ENCODE results near the gene BHLHE23.

BHLHE23 gene

DNA sequence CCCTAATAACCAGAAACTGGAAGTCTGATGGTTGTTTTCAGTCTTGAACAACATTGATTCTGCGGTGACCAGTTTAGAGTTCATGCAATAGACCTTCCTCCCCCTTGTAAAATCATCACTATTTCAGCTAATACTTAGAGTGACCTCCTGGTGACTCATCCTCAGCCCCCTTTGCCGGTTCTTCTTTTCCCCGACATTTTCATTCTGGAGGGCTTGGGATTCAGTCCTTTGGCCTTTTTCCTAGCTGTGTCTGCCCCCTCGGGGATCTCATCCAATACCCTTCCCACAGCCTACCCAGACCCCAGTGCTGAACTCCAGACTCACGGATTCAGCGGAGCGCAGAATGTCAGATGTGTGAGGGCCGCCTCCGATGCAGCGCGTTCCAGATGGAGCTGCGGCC, 7.5 kb upstream of the BHLHE23 start:
- CTCF ChIA-PET: interaction anchor here (0.6 kb wide), 1 partner anchor 107 kb away, joined by 3 read pairs; no protein-coding TSS in a partner anchor
- H3K36me3 Mint-ChIP-seq: peaks cover 5% of the 10 kb centered on the region
- peaks cover 9% of the 10 kb centered on the region for H3K9me3 Mint-ChIP-seq
- H3K4me1 Mint-ChIP-seq: peaks cover 14% of the 10 kb centered on the region
- no peak for DNase-seq
- H3K4me3 Mint-ChIP-seq: no peak overlapping the region
- no peak overlapping the region for H3K27ac Mint-ChIP-seq
- H3K27me3 Mint-ChIP-seq: peaks cover 86% of the 10 kb centered on the region

DNA sequence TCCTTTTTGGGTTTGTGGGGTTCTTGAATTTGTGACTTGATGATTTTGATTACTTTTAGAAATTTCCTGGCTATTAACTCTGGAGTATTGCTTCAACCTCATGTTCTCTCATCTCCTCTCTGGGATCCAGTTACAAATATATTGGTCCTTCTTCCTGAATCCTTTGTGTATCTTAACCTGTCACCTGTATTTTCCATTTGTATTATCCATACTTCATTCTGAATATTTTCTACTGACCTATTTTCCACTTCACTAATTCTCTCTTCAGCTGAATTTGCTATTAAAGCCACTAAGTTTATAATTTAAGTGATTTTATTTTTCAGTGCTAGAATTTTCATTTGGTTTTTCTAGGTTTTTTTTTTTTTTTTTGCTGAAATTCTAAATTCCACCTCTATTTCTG, 6.4 kb upstream of the BHLHE23 start:
- no peak for DNase-seq
- no peak overlapping the region for H3K27ac Mint-ChIP-seq
- no peak overlapping the region for H3K4me3 Mint-ChIP-seq
- H3K4me1 Mint-ChIP-seq: peaks cover 21% of the 10 kb centered on the region
- peaks cover 9% of the 10 kb centered on the region for H3K9me3 Mint-ChIP-seq
- CTCF ChIA-PET: no interaction called here
- peaks cover 90% of the 10 kb centered on the region for H3K27me3 Mint-ChIP-seq
- H3K36me3 Mint-ChIP-seq: peaks cover 7% of the 10 kb centered on the region

DNA sequence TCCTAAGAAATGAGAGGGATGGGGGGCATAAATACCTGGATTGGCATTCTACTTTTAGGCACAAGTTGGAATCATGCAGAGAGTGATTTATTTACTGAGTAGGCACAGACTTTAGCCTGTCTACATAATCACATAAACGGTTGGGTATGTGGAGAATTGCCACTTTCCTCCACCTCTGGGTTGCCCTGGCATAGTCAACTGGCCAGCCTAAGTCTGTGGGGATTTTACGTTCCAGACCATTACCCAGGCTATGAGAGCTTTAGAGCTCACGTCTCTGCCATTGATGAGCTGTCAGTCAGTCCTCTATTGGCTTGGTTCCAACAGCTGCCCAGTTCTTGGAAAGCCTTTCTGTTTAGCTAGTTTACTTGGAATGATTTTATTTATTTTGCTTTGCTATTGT, 5.0 kb upstream of the BHLHE23 start:
- peaks cover 7% of the 10 kb centered on the region for H3K36me3 Mint-ChIP-seq
- H3K4me3 Mint-ChIP-seq: no peak overlapping the region
- peaks cover 21% of the 10 kb centered on the region for H3K4me1 Mint-ChIP-seq
- no peak for DNase-seq
- H3K27ac Mint-ChIP-seq: no peak overlapping the region
- H3K27me3 Mint-ChIP-seq: peaks cover 100% of the 10 kb centered on the region
- peaks cover 9% of the 10 kb centered on the region for H3K9me3 Mint-ChIP-seq
- CTCF ChIA-PET: interaction anchor here (1.3 kb wide), 1 partner anchor 138 kb away, joined by 3 read pairs; no protein-coding TSS in a partner anchor

DNA sequence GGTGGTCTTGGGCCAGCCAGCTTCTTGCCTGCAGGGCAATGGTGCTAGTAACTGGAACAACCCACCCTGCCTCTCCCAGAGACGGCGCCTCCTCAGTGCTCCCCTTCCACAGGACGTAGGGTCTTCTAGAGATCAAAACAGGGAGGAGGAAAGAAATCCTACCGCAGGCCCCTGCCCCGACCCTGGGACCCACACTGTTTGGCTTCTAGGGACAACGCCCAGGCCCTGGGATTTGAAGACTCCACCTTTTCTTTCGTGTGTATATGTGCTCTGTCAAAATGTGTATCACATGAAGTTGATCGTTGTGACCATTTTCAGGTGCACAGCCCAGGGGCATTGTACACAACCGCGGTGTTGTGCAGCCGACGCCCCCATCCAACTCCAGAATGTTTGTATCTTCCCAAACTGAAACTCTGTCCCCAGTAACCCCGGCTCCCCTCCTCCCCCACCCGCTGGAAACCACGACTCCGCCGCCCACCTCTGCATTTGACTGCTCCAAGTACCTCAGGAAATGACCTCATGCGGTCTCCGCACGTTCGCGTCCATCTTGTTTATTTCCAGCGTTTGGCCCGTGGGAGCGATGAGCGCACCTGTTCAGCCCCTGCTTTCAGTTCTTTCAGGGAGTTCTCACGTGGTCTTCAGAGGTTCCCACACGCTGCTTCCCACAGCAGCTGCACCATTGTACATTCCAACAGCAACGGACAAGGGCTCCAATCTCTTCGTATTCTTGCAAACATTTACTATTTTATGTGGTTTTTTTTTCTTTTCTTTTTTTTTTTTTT, 3.4 kb upstream of the BHLHE23 start:
- Mint-ChIP-seq H3K27ac (no peak overlapping the region), H3K9me3 (peaks cover 9% of the 10 kb centered on the region), H3K4me1 (peaks cover 21% of the 10 kb centered on the region)

DNA sequence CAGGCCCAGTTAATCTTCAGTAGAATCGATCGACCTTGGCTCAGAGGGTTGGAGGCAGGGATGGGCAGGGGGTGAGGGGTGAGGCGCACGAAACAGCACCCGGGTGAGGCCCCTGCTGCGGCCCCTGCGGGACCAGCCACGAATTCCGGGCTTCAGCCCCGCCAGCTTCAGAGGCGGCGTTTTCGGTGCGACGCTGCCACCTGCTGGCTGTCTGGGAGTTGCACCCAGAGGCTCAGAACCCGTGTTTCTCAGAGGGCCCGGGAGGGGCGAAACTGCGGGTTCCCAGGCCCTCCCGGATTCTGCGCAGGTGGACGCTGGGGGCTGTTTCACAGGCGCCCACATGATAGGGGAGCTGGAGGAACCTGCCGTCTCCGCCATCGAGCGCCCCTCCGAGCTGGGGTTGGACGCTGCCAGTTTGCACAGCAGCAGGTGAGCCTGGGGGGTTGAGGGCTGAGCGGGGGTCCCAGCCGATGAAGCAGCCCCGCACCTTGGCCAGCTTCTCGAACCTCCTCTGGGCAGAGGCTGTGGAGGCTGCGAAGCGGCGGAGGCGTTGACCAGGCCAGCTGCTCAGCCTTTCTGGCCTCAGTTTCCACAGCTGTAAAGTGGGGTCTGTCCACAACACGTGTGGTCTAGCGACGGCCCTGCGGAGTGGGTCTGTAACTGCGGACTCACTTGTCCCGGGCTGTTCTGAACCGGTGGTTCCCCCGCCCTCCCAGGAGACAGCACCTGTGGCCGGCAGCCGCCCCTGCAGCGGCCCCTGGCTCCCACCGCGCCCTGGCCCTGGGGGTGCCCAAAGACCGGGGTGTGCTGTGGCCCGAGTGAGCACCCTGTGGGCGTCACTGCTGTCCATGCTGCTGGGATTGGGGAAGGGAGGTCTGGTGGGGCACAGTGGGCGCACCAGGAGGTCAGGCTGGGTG, 2.5 kb upstream of the BHLHE23 start:
- Mint-ChIP-seq H3K36me3 (peaks cover 7% of the 10 kb centered on the region), H3K9me3 (peaks cover 9% of the 10 kb centered on the region), H3K27ac (peak overlapping the region; percentile 65), H3K4me3 (no peak overlapping the region), H3K4me1 (peaks cover 21% of the 10 kb centered on the region), H3K27me3 (peaks cover 99% of the 10 kb centered on the region)
- CTCF ChIA-PET: interaction anchor here (0.6 to 1.9 kb wide), 15 partner anchors 10 to 193 kb away, joined by 3 to 16 read pairs (median 4); partner anchors contain the start of gene TCFL5
- peak; percentile 88 for DNase-seq

More for the DNA sequence above, 3.4 kb upstream of the BHLHE23 start:
- peaks cover 7% of the 10 kb centered on the region for H3K36me3 Mint-ChIP-seq
- peak; percentile 82 for DNase-seq
- CTCF ChIA-PET: interaction anchor here (1.1 to 1.9 kb wide), 5 partner anchors 40 to 139 kb away, joined by 3 to 13 read pairs (median 5); no protein-coding TSS in a partner anchor
- peaks cover 99% of the 10 kb centered on the region for H3K27me3 Mint-ChIP-seq
- H3K4me3 Mint-ChIP-seq: peak overlapping the region; percentile 70

DNA sequence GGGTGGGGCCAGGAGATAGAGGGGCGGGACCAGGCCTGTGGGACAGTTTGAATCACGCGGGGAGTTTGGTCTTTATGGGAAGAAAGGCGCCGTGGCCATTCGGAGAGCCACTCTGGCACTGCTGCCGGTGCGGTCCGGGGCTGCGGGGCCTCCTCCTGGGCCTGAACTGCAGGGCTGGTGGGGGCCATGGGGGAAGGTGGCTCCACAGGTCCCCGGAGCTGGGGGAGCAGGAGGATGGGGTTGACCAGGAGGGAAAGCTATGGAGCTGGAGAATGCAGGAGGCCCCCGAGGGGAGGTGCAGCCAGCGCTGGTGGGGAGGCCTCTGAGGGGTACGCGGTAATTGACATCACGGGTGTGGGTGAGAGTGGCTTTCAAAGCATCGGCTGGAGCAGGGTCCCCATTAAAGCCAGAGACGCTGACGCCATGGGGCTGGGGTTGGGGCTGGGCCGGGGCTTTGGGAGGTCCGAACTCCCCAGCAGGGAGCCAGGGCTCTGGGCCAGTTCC, 1.8 kb upstream of the BHLHE23 start:
- peaks cover 7% of the 10 kb centered on the region for H3K36me3 Mint-ChIP-seq
- H3K27ac Mint-ChIP-seq: no peak overlapping the region
- DNase-seq: no peak
- peaks cover 99% of the 10 kb centered on the region for H3K27me3 Mint-ChIP-seq
- H3K4me1 Mint-ChIP-seq: peaks cover 21% of the 10 kb centered on the region
- no peak overlapping the region for H3K4me3 Mint-ChIP-seq
- peaks cover 9% of the 10 kb centered on the region for H3K9me3 Mint-ChIP-seq
- CTCF ChIA-PET: interaction anchor here (0.9 to 1.9 kb wide), 13 partner anchors 9 to 193 kb away, joined by 3 to 16 read pairs (median 4); partner anchors contain the start of gene TCFL5

DNA sequence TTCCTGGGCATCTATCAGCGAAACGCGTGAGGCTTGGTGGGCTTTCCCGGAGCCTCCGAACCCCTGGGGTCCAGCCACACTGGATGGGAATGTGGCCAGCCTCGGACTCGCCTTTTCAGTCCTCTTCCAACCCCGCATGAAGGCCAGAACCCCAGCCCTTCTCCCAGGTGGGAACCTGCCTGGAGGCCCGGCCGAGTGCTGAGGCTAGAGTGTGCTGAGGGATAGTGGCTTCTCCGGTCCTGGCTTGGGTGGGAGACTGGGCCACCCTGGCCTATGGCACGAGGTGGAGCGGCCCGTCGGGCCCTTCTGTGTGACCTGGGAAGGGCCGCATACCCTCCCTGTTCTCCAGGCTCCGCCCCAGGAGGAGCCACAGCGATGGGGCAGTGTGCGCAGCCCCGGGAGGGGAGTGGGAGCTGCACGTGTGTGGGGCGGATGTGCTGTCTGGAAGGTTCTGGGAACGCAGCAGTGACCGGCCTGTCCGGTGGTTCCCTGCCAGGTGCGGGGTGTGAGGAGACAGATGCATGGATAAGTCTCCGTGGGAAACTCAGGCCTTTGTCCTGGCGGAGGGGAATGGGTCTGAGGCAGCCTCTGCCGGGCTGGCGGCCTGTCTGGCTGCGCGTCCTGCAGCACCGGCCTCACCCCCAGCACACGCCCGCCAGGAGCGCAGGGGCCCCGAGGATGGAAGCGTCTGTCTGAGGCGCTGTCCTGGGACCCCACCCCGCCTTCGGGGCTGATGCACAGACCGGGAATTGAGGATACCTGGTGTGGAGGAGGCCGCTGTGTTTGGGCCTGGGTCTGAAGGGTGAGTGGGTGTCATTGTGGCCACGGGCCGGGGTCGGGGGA, 1.1 kb upstream of the BHLHE23 start:
- peaks cover 4% of the 10 kb centered on the region for H3K36me3 Mint-ChIP-seq
- peaks cover 21% of the 10 kb centered on the region for H3K4me1 Mint-ChIP-seq
- H3K27ac Mint-ChIP-seq: peak overlapping the region; percentile 69
- H3K9me3 Mint-ChIP-seq: peaks cover 3% of the 10 kb centered on the region
- H3K4me3 Mint-ChIP-seq: no peak overlapping the region
- CTCF ChIA-PET: interaction anchor here (1.1 to 1.9 kb wide), 7 partner anchors 15 to 185 kb away, joined by 3 to 16 read pairs (median 5); partner anchors contain the start of gene TCFL5
- peaks cover 99% of the 10 kb centered on the region for H3K27me3 Mint-ChIP-seq
- DNase-seq: no peak

DNA sequence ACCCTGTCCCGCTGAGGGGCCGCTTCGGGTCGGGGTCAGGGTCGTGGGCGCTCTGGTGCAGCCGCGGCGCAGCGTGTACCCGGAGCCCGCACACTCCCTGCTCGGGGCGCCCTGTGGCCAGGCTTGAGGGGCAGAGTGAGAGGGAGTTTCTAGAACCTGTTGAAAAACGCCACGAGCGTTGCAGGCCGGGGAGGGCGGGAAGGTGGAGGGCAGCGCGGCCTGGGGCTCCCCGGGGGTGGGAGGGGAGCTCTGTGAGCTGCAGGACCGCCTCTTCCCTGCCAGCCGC, 539 bp upstream of the BHLHE23 start:
- Mint-ChIP-seq H3K27me3 (peaks cover 99% of the 10 kb centered on the region), H3K36me3 (peaks cover 4% of the 10 kb centered on the region), H3K4me1 (peaks cover 21% of the 10 kb centered on the region), H3K9me3 (no peaks in the 10 kb centered on the region), H3K27ac (peak overlapping the region; percentile 69), H3K4me3 (no peak overlapping the region)
- CTCF ChIA-PET: no interaction called here
- no peak for DNase-seq

DNA sequence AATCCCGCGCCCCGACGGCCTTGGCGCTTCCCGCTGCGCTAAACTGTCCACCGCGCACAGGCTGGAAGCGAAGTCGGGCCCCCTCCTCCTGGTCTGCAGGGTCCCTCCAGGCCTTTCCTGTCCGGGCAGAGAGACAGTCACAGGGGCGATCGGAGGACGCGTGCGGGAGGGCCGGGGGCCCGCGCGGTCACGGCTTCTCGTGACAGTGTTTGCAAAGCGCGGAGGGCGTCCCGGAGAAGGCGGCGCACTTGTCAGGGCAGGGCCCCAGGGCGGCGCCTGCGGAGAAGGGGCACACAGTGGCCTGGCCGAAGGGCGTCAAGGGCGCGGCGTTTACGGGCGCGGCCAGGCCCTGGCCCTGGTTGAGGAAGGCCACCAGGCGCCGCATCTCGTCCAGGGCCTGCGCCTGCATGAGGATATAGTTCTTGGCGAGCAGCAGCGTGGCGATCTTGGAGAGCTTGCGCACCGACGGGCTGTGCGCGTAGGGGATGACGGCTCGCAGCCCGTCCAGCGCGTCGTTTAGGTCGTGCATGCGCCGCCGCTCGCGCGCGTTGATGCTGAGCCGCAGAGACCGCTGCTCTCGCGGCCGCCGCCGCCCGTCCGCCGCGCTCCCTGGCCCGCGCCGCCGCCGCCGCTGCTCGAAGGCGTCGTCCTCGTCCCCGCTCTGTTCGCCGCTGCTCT, 763 bp downstream of the BHLHE23 start:
- H3K27ac Mint-ChIP-seq: peak overlapping the region; percentile 52
- peaks cover 20% of the 10 kb centered on the region for H3K4me1 Mint-ChIP-seq
- H3K36me3 Mint-ChIP-seq: peaks cover 4% of the 10 kb centered on the region
- DNase-seq: no peak
- no peaks in the 10 kb centered on the region for H3K9me3 Mint-ChIP-seq
- H3K27me3 Mint-ChIP-seq: peaks cover 99% of the 10 kb centered on the region
- H3K4me3 Mint-ChIP-seq: no peak overlapping the region
- CTCF ChIA-PET: no interaction called here

DNA sequence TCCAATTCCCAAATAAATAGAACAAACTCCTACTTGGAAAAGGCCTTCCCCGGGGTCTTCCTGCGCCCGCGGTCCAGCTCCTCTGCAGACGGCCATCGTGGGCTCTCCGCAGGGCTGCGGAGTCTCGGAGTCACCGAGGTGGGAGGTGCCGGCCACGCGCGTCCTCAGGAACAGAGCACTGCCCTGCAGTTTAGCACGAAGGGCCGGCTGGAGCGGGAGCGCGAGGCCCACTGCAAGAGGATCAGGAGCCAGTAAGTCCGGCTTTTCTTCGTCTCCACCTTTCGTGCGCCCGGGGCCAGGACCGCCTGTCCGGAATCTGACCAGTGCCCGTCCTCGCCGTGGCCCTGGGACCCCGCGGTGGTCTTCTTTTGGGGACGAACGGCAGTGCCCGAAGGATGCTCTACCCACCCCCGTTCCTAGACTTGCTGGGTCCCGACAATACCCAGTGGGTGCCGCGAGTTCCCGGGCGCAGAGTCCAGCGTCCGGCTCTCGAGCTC, 1.4 kb downstream of the BHLHE23 start:
- Mint-ChIP-seq H3K27ac (peak overlapping the region; percentile 52), H3K27me3 (peaks cover 99% of the 10 kb centered on the region), H3K4me3 (no peak overlapping the region), H3K9me3 (no peaks in the 10 kb centered on the region), H3K4me1 (peaks cover 16% of the 10 kb centered on the region), H3K36me3 (peaks cover 3% of the 10 kb centered on the region)
- no peak for DNase-seq
- CTCF ChIA-PET: no interaction called here

DNA sequence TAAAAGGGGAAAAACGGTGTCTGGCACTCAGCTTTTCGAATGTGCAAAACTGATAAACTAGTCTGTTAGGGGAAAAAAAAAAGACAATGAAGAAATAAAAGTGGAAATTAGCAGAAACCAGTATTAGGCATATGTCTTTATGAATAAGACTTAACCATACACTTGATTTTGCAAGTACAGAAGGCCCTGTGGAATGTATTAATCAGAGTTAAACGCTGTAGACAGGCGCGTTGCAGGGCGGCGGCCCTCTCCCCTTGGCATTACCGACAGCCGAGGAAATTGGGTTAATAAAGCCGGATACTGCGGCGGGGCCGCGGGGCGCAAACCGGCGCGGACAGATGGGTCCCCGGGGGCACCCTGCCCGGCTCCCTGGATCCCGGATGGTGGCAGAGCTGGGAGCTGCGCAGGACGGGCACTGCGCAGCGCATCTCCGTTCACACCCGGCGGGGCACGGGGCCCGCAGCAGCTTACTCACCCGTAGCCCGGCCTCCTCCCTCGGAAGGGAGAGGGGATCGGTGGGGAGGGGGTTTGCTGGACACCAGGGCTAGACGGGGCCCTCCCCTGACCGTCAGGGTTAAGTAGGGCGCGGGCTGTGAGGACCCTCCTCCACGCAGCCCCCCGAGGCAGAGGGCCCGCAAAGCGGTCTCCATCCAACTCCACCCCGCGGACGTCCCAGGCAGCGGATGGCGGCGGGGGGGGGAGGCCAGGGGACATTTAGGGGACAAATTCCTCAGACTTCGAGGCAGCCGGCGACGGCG, 2.0 kb downstream of the BHLHE23 start:
- Mint-ChIP-seq H3K4me1 (peaks cover 11% of the 10 kb centered on the region), H3K27me3 (peaks cover 99% of the 10 kb centered on the region), H3K36me3 (peaks cover 2% of the 10 kb centered on the region), H3K9me3 (no peaks in the 10 kb centered on the region), H3K4me3 (no peak overlapping the region), H3K27ac (no peak overlapping the region)
- DNase-seq: no peak
- CTCF ChIA-PET: interaction anchor here (4.3 kb wide), 1 partner anchor 32 kb away, joined by 19 read pairs; no protein-coding TSS in a partner anchor

DNA sequence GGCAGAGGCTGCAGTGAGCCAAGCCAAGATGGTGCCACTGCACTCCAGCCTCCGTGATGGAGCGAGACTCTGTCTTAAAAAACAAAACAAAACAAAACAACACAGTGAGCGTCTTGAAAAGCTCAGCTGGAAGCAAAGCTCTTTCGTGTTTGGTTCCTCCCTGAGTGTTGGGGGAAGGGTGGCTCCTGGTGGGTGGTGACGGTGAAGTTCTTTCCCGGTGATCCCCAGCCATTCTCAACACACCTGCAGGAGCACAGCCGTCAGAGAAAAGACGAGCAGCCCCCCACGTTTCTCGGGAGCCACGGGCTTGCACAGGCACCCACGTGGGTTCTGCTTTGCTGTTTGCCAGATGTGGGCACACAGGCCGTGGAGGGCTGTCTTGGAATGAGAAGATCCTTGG, 3.2 kb downstream of the BHLHE23 start:
- Mint-ChIP-seq H3K9me3 (peaks cover 2% of the 10 kb centered on the region), H3K27me3 (peaks cover 99% of the 10 kb centered on the region), H3K36me3 (no peaks in the 10 kb centered on the region), H3K27ac (peak overlapping the region; percentile 58), H3K4me1 (peaks cover 6% of the 10 kb centered on the region), H3K4me3 (no peak overlapping the region)
- DNase-seq: no peak
- CTCF ChIA-PET: interaction anchor here (1.3 to 4.3 kb wide), 3 partner anchors 21 to 33 kb away, joined by 3 to 19 read pairs (median 4); no protein-coding TSS in a partner anchor
